Measurements from ENCODE around the gene ADGRF4.

GRCh38 chr6:47700596-47700995 is 2.2 kb downstream of the ADGRF4 start:
- TF ChIP-seq CTCF (IDR thresholded peaks at IDR 0.05; ENCODE audit: low read depth, low read length) (no peak), EZH2phosphoT487 (IDR thresholded peaks at IDR 0.05; ENCODE audit: low read depth) (no peak)

Data from OCI-LY3 (cell line).